NCI-H82 treated with DMSO at 0.1 percent for 48 hours (cell line): ENCODE measurements around the gene C6.
"Not testable (repeated sequence)": the region's sequence is repeated elsewhere in the genome, so short reads cannot be mapped to it uniquely, and the experiment has no call there.

Experiments used
- DNase-seq: peaks from one replicate; lab custom pipeline; 2025; ENCODE audit not compliant: unreplicated experiment; lab: John Stamatoyannopoulos, UW

The C6 gene

GRCh38 chr5:41200506-41200905 is 12.8 kb downstream of the C6 start:
- DNase-seq = no peak

DNA sequence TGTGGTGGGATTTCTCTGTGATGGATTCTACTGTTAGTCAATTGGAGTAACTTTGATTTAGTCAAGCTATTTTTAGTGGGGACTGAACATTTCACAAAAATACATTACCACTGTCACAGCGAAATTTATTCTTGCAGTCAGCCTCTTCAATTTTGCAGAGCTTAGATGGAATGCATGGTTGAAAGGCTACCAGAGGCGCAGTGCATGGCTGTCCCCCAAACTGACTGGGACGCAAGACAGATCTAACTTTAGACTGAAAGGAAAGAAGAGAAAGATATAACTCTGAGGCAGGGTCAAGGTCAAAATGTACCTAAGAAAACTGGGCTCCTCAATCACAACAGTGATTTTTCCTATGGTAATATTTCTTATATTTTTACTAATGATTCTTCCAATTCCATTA is 13.7 kb downstream of the C6 start:
- no peak for DNase-seq

- DNase-seq = no peak
These were observed 17.1 kb downstream of the C6 start for GRCh38 chr5:41196197-41196596.

DNA sequence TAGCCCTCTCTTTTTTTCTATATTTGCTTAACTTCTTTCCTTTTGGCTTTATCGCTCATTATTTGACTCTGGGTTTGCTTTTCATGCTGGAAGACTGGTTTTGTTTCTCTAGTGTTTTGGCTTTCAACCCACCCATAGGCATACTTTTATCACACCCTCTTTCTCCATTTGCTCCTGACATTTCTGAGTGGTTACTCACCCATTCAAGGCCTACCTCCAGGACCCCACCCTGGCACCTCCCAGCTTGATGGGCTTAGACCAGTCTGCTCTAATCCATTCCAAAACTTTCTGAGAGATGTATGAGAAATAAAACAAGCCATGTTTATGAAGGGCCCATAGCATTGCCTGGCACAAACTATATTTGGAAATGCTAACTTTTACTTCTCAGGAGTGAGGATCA is 18.1 kb downstream of the C6 start:
- no peak for DNase-seq

- no peak for DNase-seq
These were observed 19.0 kb downstream of the C6 start for GRCh38 chr5:41194339-41194738.

DNA sequence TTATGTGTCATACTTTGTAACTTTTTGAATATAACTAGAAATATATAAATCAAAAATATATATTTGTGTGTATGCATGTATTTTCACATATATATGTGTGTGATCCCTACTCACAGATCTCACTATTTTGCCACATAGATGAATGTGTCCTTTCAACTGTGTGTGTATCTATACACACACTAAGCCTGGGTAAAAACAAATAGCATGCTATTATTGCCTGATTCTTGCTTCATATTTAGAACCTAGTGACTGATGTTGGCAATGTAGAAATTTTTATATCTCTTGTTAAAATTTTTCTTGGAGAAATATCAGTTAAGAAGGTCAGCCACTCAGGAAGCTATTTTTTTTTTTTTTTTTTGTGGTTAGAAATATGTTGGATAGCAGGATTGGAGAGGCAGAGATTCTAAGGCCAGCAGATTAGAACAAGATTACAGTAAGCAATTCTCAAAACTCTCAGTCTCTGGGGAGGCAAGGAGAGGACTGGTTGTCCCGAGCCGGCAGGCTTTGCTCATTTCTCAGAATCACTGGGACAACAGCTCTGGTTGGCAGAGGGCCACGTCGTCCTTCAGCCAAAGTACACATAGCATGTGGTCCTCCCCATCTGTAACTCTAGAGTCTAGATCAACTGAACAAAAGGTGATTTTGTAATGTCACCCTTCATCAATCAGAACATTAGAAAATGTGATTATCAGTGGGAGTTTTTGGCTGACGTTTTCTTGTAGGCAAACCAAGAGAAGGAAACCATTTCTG is 19.7 kb downstream of the C6 start:
- DNase-seq = no peak

GRCh38 chr5:41191249-41191648 is 22.1 kb downstream of the C6 start:
- no peak for DNase-seq

DNA sequence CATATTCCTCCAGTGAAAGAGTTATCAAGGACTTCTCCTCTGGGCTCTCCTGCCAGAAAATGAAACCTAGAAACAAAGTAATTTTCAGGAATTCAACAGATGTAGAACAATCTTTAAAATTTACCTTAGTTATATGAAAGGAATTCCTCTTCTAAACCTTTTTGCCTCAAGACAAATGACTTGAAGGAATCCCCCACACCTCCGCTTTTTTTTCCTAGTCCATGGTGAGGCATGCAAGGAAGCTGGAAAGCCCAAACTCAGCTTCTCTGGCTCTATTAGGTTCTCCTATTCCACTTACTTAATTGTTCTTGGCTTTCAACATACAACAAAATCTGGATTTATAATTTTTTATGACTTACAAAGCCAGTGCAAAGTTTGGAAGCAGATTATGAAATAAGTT is 27.2 kb downstream of the C6 start:
- DNase-seq = no peak

DNA sequence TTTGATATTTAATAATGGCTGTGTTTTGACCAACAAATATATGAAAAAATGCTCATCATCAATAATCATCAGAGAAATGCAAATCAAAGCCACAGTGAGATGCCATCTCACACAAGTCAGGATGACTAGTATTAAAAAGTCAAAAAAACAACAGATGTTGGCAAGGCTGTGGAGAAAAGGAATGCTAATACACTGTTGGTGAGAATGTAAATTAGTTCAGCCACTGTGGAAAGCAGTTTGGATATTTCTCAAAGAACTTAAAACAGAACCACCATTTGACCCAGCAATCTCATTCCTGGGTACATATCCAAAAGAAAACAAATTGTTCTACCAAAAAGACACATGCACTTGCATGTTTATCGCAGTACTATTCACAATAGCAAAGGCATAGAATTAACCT is 30.0 kb downstream of the C6 start:
- DNase-seq = not testable (repeated sequence)

- DNase-seq = no peak
These were observed 30.7 kb downstream of the C6 start for GRCh38 chr5:41182666-41183065.

DNA sequence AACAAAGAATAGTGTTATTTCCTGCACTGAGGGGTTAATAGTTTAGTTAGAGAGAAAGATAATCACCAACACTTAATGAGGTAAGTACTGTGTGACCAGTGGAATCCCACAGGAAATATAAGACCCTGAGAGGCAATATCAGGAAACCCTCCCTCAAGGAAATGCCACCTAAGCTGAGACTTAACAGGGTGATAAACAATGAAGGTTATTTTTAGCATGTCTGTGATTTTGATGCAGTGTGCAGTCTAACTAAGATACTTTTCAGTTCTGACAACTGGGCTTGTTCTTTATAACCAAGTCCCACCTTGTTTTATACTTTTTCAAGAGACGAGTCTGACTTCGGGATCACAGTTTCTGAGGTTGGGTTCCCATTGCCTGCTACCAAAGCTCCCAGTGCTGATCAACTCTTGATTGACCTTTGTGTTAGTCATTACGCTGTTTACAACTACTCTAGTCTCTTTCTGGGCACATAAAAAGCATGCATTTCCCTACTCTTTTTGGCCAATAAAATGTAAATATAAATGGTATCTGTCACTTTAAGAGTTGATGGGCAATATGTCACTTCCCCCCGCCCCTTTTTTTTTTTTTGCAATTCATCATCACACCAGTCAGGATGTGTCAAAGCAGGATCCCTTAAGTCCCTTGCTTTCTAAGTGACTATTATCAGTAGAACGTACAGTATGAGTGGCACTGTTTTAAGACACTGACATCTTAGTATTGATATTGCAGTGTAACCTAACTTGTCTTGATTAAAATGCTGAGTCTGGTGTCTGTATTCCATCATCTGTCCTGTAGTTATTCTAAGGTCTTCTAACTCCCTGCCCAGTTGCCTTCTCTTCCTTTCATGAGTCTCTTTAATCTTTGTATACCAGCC is 31.4 kb downstream of the C6 start:
- DNase-seq = no peak

DNA sequence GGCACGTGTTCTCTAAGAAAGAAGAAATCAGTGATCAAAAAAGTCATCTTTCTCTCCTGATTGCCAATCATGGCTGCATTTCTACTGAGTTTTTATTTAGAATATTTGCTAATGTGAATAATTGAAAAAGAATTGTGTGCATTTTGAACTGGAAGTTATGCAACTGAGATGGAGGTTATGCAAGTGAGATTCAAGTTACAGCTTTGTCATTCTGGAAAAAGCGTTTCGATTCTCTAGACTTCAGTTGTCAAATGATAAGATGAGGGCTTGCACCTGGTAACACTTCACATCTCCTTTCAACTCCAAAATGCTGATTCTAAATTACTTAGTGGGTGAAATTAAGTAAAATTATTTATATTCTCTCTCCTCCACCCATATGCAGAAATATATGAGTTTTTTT is 36.4 kb downstream of the C6 start:
- DNase-seq = no peak

GRCh38 chr5:41172012-41172411 is 41.3 kb downstream of the C6 start:
- DNase-seq = no peak

DNA sequence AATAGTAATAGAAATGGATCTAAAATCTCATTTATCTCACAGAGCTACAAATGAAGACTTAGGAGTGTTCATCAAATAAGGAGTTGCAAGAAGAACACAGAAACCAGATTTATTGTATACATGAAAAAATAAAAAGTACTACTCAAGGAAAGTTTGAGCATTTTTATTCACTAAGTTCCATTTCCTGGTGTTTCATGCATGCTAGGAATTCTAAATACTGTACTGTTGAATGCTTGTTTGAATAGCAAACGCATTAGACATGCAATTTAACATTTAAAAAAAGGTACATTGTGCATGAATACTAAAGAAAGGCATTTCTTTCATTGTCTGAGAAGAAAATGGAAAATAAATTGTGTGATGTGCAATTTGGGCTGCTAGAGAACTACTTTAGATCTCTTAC is 52.1 kb downstream of the C6 start:
- no peak for DNase-seq

DNA sequence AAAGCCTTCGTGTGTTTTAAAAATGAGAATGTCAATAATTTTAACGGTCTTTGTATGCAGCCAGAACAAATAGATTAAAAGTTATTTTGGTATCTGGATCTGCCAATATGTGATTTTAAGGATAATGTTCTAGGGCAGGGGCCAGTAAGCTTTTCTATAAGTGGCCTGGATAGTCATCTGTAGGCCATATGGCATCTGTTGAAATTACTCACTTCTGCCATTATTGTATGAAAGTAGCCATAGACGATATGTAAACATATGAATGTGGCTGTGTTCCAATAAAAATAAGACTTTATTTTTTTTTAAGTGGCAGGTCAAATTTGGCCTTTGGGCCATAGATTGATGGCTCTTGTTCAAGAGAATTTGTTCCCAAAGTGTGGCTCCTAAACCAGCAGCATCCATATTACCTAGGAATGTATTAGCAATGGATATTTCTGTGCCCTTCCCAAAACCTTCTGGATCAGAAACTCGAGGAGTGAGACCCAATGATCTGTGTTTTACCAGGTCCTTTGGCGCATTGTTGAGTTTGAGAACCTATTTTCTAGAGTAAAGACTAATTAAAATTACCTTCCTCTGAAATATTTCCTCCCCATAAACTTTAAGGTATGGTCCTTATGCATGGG is 55.9 kb downstream of the C6 start:
- DNase-seq = no peak

GRCh38 chr5:41156739-41157138 is 56.6 kb downstream of the C6 start:
- DNase-seq = no peak

- no peak for DNase-seq
These were observed 58.8 kb downstream of the C6 start for GRCh38 chr5:41154491-41154890.

- DNase-seq = no peak
These were observed 61.8 kb downstream of the C6 start for GRCh38 chr5:41151564-41151963.

GRCh38 chr5:41148448-41148847 is 64.9 kb downstream of the C6 start:
- no peak for DNase-seq

DNA sequence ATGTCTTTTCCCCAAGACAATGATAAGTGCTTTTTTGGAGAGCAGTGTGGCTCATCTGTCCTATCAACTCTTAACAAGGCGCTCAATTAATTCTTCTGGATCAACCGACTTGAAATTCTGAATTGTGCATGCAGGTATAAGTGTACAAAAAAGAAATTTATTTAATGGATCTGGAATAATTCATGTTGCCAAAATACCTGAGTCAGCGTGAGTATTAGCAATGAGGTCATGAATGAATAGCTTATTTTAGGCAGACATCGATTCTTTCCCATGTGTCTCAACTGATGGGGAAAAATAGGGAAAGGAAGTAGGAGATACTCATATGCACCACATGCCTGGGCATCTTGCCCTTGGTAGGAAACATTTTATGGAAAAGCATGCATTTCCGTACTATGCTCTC is 68.0 kb downstream of the C6 start:
- no peak for DNase-seq

DNA sequence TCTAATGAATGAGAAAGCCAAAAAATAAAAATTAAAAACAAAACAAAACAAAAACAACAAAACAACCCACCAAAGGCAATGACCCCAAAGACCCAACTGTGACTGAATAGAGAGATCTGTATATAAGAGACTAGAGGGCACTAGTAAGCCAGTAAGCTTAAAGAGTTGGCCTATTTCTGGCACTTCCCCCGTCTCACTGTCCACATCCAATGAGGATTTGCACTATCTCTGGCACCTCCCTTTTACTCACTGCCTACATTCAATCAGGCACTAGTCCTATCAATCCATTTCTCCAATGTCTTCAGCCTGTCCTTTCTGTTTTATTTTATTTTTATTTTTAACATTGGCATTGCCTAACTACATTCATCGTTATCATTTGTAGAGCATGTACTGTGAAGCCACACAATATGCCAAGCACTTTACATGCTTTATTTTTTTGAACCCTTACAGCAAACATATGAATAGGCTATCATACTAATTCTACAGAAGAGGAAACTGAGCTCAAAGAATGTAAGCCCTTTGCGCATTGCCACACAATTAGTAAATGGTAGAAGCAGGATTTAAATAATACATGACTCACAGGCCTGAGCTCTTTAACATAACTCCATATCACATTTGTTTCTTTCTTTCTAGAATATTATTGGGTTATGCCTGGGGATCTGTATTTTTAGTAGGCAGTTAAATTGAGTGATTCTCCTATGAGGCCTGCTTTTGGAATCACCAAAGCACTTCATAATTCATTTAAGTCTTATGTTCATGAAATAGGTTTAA is 70.0 kb downstream of the C6 start:
- DNase-seq = no peak
